GM23338 (cell line): ENCODE results near the gene ASS1. TPM values are rescaled to one million over a fixed set of nuclear protein-coding genes. Genes with fewer than 3 reads are reported as not detected.

Experiments used
- ATAC-seq: fragments of 200-7000 bp; cut with Tn5 transposase; 3 replicates; pipeline ENCODE4 v1.9.1; 2020
- DNase-seq: peaks from one replicate; pipeline ENCODE4 v3.0.0-alpha.2; 2015; ENCODE audit warnings: low spot score
- H2AFZ ChIP-seq: fragments of 200-600 bp; sonication (generic); 2 replicates; pipeline ENCODE4 v1.8.0; 2016; ENCODE audit warnings: antibody characterized with exemption, mild to moderate bottlenecking, moderate library complexity
- H3F3A ChIP-seq: fragments of 200-600 bp; sonication (generic); replicated peaks from 2 replicates; pipeline ENCODE4 v1.8.0; 2017; ENCODE audit warnings: antibody characterized with exemption, mixed run types, low read depth
- H3K27ac ChIP-seq: fragments of 200-600 bp; sonication (generic); 2 replicates; pipeline ENCODE4 v1.6.1; 2016; ENCODE audit warnings: low read depth
- H3K27me3 ChIP-seq: fragments of 200-600 bp; sonication (generic); 2 replicates; pipeline ENCODE4 v1.8.0; 2016; ENCODE audit warnings: mild to moderate bottlenecking, mixed run types, moderate library complexity; ENCODE audit not compliant: insufficient read depth
- H3K36me3 ChIP-seq: fragments of 200-600 bp; sonication (generic); 2 replicates; pipeline ENCODE4 v1.8.0; 2016; ENCODE audit warnings: mild to moderate bottlenecking; ENCODE audit not compliant: insufficient read depth
- H3K4me1 ChIP-seq: fragments of 200-600 bp; sonication (generic); 2 replicates; pipeline ENCODE4 v1.8.0; 2016; ENCODE audit warnings: mild to moderate bottlenecking, moderate library complexity; ENCODE audit not compliant: insufficient read depth
- H3K4me2 ChIP-seq: fragments of 200-600 bp; sonication (generic); 2 replicates; pipeline ENCODE4 v1.7.1; 2017; ENCODE audit warnings: mixed run types
- H3K4me3 ChIP-seq: fragments of 200-600 bp; sonication (generic); 2 replicates; pipeline ENCODE4 v1.6.1; 2016; ENCODE audit warnings: mixed run types
- H3K79me2 ChIP-seq: fragments of 200-600 bp; sonication (generic); replicated peaks from 2 replicates; pipeline ENCODE4 v1.8.0; 2017; ENCODE audit warnings: mild to moderate bottlenecking; ENCODE audit not compliant: insufficient read depth
- H3K9me2 ChIP-seq: fragments of 200-600 bp; sonication (generic); 2 replicates; pipeline ENCODE4 v1.8.0; 2017; ENCODE audit not compliant: insufficient read depth
- H4K20me1 ChIP-seq: fragments of 200-600 bp; sonication (generic); replicated peaks from 2 replicates; pipeline ENCODE4 v1.8.0; 2017; ENCODE audit warnings: mild to moderate bottlenecking; ENCODE audit not compliant: insufficient read depth
- H3K27ac Mint-ChIP-seq: 2 replicates; pipeline ENCODE4 v1.8.0; 2020; ENCODE audit warnings: inconsistent platforms, mild to moderate bottlenecking, moderate library complexity, mixed read lengths
- H3K27me3 Mint-ChIP-seq: 3 replicates; pipeline ENCODE4 v1.8.0; 2022; ENCODE audit warnings: low read depth, mild to moderate bottlenecking, moderate library complexity, mixed read lengths, inconsistent platforms; ENCODE audit not compliant: insufficient read depth, poor library complexity
- H3K36me3 Mint-ChIP-seq: 3 replicates; pipeline ENCODE4 v1.8.0; 2021; ENCODE audit warnings: low read depth, mild to moderate bottlenecking, inconsistent platforms, moderate library complexity, mixed read lengths
- H3K4me1 Mint-ChIP-seq: 3 replicates; pipeline ENCODE4 v1.8.0; 2020; ENCODE audit warnings: mild to moderate bottlenecking, inconsistent platforms, mixed read lengths
- H3K4me3 Mint-ChIP-seq: 3 replicates; pipeline ENCODE4 v1.8.0; 2021; ENCODE audit warnings: moderate library complexity, mild to moderate bottlenecking, inconsistent platforms, mixed read lengths
- H3K9me3 Mint-ChIP-seq: 3 replicates; pipeline ENCODE4 v1.8.0; 2020; ENCODE audit warnings: moderate library complexity, mild to moderate bottlenecking, inconsistent platforms, mixed read lengths
- CREB1 ChIP-seq: fragments of 250-450 bp; sonication (Bioruptor Pico); IDR thresholded peaks from 2 replicates; pipeline ENCODE4 v1.5.0; 2020; ENCODE audit warnings: low read depth, mild to moderate bottlenecking, moderate library complexity
- CTCF ChIP-seq, 2 experiments: fragments of 200-600 bp in 1 of 2; sonication (generic) in 1 of 2; conservative IDR thresholded peaks; 2 replicates each; pipeline versions ENCODE4 v1.5.1 to v1.6.1; 2016 to 2017; ENCODE audit warnings: antibody characterized with exemption in 2 of 2, low read depth in 2 of 2, mild to moderate bottlenecking in 2 of 2, moderate library complexity in 1 of 2
- ETS1 ChIP-seq: IDR thresholded peaks from 2 replicates; pipeline ENCODE4 v1.6.1; 2016; ENCODE audit warnings: antibody characterized with exemption
- EZH2 ChIP-seq: fragments of 200-600 bp; sonication (generic); IDR thresholded peaks from one replicate; pipeline ENCODE4 v1.8.0; 2017; ENCODE audit warnings: antibody characterized with exemption, mild to moderate bottlenecking, low read depth; ENCODE audit not compliant: unreplicated experiment
- EZH2phosphoT487 ChIP-seq: fragments of 200-600 bp; sonication (generic); IDR thresholded peaks from one replicate; pipeline ENCODE4 v1.8.1; 2018; ENCODE audit warnings: antibody characterized with exemption; ENCODE audit not compliant: unreplicated experiment
- JUNB ChIP-seq: IDR thresholded peaks from one replicate; pipeline ENCODE4 v1.6.1; 2016; ENCODE audit warnings: antibody characterized with exemption; ENCODE audit not compliant: unreplicated experiment
- NANOG ChIP-seq: IDR thresholded peaks from 2 replicates; pipeline ENCODE4 v1.6.1; 2016; ENCODE audit warnings: antibody characterized with exemption, borderline replicate concordance
- POLR2AphosphoS5 ChIP-seq: IDR thresholded peaks from 2 replicates; pipeline ENCODE4 v1.6.1; 2016; ENCODE audit warnings: antibody characterized with exemption, low read depth
- REST ChIP-seq: IDR thresholded peaks from one replicate; pipeline ENCODE4 v1.6.1; 2018; ENCODE audit warnings: antibody characterized with exemption; ENCODE audit not compliant: unreplicated experiment
- ZNF114 ChIP-seq: fragments of 250-450 bp; sonication (Bioruptor Pico); IDR thresholded peaks from 2 replicates; pipeline ENCODE4 v1.5.0; 2020; ENCODE audit warnings: mild to moderate bottlenecking, moderate library complexity
- ZNF331 ChIP-seq: fragments of 250-450 bp; sonication (Bioruptor Pico); IDR thresholded peaks from 2 replicates; pipeline ENCODE4 v1.5.0; 2020; ENCODE audit warnings: low read depth, mild to moderate bottlenecking, moderate library complexity
- polyA plus RNA-seq: library from polyadenylated mRNA; unstranded; fragments of >200 nt; fragmentation: Nextera tagmentation; extraction: Ambion mirVana; gene quantifications from 2 replicates; pipeline ENCODE4 v1.2.1, GENCODE V29; 2016
- total RNA-seq: library from RNA; depleted of rRNA; stranded (reverse); fragments of >200 nt; shearing (Covaris generic); gene quantifications from 2 replicates; pipeline ENCODE4 v1.2.3, GENCODE V29; 2014

Gene ASS1
- total and polyA plus RNA-seq, 2 experiments from 2014 or later: 65.8 to 103 TPM

GRCh38 chr9:130418776-130419175 is 26.0 kb upstream of the ASS1 start:
- H3K27me3 Mint-ChIP-seq: peaks cover 4% of the 10 kb centered on the region
- peaks cover 21% of the 10 kb centered on the region for H3K4me1 Mint-ChIP-seq
- Histone ChIP-seq H3K9me2 (no peaks in the 10 kb centered on the region), H3K4me2 (no peak overlapping the region), H3K79me2 (no peaks in the 10 kb centered on the region), H3K27ac (no peak overlapping the region), H3F3A (no peaks in the 10 kb centered on the region), H3K27me3 (no peaks in the 10 kb centered on the region), H3K4me3 (no peak overlapping the region), H4K20me1 (no peaks in the 10 kb centered on the region), H3K36me3 (no peaks in the 10 kb centered on the region), H3K4me1 (peaks cover 7% of the 10 kb centered on the region; the same call in 1 of the 2 replicates), H2AFZ (no peak overlapping the region)
- H3K27ac Mint-ChIP-seq: no peak overlapping the region
- H3K4me3 Mint-ChIP-seq: no peak overlapping the region
- no peak for DNase-seq
- H3K36me3 Mint-ChIP-seq: peaks cover 15% of the 10 kb centered on the region
- no peak for ATAC-seq
- TF ChIP-seq EZH2phosphoT487 (no peak), CREB1 (CRISPR knock-in tag) (no peak), ETS1 (no peak), REST (no peak), ZNF114 (no peak), NANOG (no peak), ZNF331 (CRISPR knock-in tag) (no peak), CTCF (conservative IDR thresholded peaks at IDR 0.05; ENCODE audit: low read depth in 2 of 2) (no peak), JUNB (no peak)
- H3K9me3 Mint-ChIP-seq: peaks cover 4% of the 10 kb centered on the region

GRCh38 chr9:130419521-130420035 is 25.2 kb upstream of the ASS1 start:
- peaks cover 6% of the 10 kb centered on the region for H3K27me3 Mint-ChIP-seq
- no peaks in the 10 kb centered on the region for H3F3A ChIP-seq
- ATAC-seq: no peak
- H3K4me1 ChIP-seq: peaks cover 7% of the 10 kb centered on the region; the same call in 1 of the 2 replicates
- H3K9me3 Mint-ChIP-seq: peaks cover 4% of the 10 kb centered on the region
- no peak overlapping the region for H2AFZ ChIP-seq
- DNase-seq: no peak
- no peak overlapping the region for H3K27ac ChIP-seq
- peaks cover 21% of the 10 kb centered on the region for H3K4me1 Mint-ChIP-seq
- no peaks in the 10 kb centered on the region for H3K27me3 ChIP-seq
- H3K4me3 ChIP-seq: no peak overlapping the region
- H3K36me3 ChIP-seq: no peaks in the 10 kb centered on the region
- H4K20me1 ChIP-seq: no peaks in the 10 kb centered on the region
- H3K4me3 Mint-ChIP-seq: no peak overlapping the region
- H3K9me2 ChIP-seq: no peaks in the 10 kb centered on the region
- H3K27ac Mint-ChIP-seq: no peak overlapping the region
- peaks cover 15% of the 10 kb centered on the region for H3K36me3 Mint-ChIP-seq
- H3K4me2 ChIP-seq: no peak overlapping the region
- no peaks in the 10 kb centered on the region for H3K79me2 ChIP-seq
- TF ChIP-seq ZNF331 (CRISPR knock-in tag) (no peak), ETS1 (no peak), CREB1 (CRISPR knock-in tag) (no peak), POLR2AphosphoS5 (no peak), EZH2 (no peak), ZNF114 (no peak), EZH2phosphoT487 (no peak), CTCF (conservative IDR thresholded peaks at IDR 0.05; ENCODE audit: low read depth in 2 of 2) (no peak)
